Panc1 (cell line): ENCODE data around the gene CLCN4.

Source experiments
- TCF7L2 ChIP-seq: IDR thresholded peaks from 2 replicates; pipeline ENCODE4 v1.6.1; 2011; ENCODE audit warnings: mild to moderate bottlenecking, low read depth, low read length, inconsistent platforms
- TF ChIP-seq, protein P1 (sequence below): fragments of 450-650 bp; IDR thresholded peaks from 2 replicates; pipeline ENCODE4 v1.5.1; 2017; ENCODE audit warnings: mild to moderate bottlenecking

DNA sequence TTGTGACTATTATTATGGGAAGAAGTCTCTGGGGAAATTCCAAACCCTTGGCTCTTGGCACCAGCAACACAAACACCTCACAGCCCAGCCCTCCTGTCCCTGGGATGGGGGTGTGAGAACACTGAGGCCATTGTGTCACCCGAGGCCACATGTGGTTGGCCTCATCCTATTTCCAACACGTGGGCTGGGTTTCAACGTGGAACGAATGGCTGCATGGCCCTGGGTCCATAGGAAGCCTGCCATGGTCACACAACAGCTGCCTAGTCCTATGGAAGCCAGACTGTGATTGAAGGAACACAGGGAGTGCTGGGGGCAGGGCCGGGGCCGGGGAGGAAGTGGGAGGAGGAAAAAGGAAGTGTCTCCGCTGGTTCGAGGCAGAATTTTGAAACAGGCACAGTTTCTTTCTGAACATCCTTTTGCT, 10.0 kb downstream of the CLCN4 start:
- TF ChIP-seq, protein P1, sequence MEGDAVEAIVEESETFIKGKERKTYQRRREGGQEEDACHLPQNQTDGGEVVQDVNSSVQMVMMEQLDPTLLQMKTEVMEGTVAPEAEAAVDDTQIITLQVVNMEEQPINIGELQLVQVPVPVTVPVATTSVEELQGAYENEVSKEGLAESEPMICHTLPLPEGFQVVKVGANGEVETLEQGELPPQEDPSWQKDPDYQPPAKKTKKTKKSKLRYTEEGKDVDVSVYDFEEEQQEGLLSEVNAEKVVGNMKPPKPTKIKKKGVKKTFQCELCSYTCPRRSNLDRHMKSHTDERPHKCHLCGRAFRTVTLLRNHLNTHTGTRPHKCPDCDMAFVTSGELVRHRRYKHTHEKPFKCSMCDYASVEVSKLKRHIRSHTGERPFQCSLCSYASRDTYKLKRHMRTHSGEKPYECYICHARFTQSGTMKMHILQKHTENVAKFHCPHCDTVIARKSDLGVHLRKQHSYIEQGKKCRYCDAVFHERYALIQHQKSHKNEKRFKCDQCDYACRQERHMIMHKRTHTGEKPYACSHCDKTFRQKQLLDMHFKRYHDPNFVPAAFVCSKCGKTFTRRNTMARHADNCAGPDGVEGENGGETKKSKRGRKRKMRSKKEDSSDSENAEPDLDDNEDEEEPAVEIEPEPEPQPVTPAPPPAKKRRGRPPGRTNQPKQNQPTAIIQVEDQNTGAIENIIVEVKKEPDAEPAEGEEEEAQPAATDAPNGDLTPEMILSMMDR, result no peak
- no peak for TF ChIP-seq TCF7L2
